CD4-positive, alpha-beta T cell treated with Interleukin-15 for 4 hours (primary cell): ENCODE measurements around the gene GDAP1L1.
"Not testable (repeated sequence)": the region's sequence is repeated elsewhere in the genome, so short reads cannot be mapped to it uniquely, and the experiment has no call there.

Source experiments
- DNase-seq: peaks from one replicate; pipeline ENCODE4 v3.0.0-alpha.2; 2020; ENCODE audit warnings: low spot score

Gene GDAP1L1

GRCh38 chr20:44254073-44254472 lies 7.0 kb downstream of the GDAP1L1 start:
- DNase-seq = no peak

- no peak for DNase-seq
These were observed 8.8 kb downstream of the GDAP1L1 start for GRCh38 chr20:44255942-44256341.

- no peak for DNase-seq
These were observed 9.9 kb downstream of the GDAP1L1 start for GRCh38 chr20:44256961-44257360.

DNA sequence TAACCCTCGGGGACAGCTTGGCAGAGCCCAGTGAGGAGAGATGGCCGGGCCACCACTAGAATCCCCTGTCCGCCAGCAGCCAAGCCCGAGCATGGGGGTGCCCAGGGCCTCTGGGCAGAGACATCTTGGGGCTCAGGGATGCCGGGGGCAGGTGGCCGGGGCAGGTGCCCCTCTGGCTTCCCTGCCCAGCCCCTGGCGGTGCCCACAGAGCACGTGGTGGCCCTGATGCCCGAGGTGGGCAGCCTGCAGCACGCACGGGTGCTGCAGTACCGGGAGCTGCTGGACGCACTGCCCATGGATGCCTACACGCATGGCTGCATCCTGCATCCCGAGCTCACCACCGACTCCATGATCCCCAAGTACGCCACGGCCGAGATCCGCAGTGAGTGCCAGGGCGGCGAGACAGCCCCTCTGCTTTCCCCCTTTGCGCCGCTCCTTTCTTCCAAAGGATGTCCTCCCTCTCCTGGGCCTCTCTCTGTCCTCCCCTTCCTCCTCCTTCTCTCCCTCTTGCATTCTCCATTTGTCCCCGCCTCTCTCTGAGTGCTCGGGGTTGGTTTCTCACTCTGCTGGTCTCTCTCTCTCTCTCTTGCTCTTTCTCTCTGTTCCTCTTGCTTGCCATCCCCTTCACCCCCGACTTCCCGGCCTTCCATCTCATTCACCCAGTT lies 11.2 kb downstream of the GDAP1L1 start:
- no peak for DNase-seq

DNA sequence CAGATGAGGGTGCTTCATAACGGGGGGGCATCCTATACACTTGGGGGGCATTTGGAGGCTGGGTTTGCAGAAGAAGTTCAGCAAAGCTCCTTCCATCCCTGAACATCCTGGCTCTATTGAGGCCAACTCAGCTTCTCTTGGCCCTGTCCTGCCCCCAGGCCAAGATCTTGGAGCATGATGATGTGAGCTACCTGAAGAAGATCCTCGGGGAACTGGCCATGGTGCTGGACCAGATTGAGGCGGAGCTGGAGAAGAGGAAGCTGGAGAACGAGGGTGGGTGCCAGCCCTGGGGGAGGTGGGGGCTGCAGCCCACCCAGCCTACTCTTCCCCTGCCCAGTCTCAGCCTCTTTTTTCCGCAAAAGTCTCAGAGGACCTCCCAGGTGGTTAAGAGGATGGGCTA lies 17.2 kb downstream of the GDAP1L1 start:
- DNase-seq = no peak

- no peak for DNase-seq
These were observed 21.7 kb downstream of the GDAP1L1 start for GRCh38 chr20:44268802-44269201.

DNA sequence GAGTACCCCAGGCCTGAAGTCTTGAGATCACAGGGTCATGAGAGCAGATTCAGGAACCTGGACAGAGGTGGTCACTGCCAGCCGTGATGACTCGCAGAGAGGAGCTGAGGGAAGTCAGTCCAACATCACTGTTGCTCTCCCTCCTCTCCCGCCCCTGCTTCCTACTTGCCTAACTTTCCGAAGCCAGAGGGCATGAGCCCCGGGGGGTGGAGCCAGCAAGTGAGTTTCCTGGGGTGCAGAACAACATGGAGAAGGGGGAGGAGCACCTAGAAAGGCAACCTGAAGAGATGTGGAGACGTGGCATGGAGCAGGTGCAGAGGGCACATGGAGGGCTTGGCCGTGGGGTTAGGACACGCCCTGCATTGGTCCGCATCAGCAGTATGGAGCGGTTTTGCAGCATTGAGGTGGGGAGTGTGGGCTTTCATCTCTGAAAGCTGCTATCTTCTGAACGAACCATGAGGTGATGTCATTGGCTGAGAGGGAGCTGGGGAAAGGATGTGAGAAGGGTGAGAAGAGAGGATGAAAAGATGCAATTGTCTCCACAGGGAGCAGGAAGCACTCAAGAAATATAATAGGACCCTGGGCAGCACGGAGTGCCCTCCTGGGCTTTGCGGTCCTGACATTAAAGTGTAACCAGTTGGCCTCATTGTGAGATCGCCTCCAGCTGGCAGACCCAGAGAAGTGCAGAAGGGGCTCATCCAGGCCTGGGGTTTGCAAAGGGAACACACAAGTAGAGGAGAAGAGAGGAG lies 25.0 kb downstream of the GDAP1L1 start:
- DNase-seq = peak; percentile 7

DNA sequence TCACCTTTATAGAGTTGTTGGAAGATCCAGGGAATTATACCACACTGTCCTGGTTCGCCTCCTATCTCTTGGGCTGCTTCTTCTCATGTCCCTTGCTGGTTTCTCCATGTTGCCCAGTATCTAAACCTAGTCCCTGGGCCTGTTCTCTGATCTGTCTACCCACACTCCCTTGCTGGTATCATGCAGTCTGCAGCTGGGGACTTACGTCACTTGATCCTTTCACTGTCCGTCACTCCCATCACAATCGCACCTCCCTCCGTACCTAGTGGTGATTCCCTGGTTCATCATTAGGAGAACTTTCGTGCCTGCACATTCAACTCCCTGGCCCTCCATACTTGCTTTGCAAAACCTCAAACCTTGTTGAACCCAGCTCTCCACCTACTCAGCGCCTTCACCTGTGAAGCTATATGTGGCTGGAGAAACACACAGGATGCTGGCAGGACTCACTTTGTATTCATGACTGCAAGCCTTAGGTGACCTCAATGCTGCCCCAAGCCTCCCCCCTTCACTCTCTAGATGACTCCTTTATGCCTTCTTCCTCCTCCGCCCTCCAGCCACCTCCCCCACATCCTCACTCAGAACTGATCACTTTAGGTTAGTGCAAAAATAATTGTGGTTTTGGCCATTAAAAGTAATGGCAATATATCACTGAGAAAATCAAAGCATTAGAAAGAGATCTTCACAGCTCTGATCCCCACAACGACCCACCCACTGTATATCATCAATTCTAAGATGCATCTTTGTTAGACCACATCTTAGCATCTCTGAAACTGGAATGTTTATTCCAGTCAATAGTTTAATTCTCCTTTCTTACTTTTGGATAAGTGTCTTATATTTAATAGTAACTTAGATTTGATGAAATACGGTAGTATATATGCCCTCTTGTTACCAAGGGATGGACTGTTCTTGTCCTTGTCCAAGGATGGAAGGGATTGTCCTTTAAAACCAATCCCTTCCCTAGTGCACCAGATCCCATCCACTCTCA lies 26.4 kb downstream of the GDAP1L1 start:
- no peak for DNase-seq

DNA sequence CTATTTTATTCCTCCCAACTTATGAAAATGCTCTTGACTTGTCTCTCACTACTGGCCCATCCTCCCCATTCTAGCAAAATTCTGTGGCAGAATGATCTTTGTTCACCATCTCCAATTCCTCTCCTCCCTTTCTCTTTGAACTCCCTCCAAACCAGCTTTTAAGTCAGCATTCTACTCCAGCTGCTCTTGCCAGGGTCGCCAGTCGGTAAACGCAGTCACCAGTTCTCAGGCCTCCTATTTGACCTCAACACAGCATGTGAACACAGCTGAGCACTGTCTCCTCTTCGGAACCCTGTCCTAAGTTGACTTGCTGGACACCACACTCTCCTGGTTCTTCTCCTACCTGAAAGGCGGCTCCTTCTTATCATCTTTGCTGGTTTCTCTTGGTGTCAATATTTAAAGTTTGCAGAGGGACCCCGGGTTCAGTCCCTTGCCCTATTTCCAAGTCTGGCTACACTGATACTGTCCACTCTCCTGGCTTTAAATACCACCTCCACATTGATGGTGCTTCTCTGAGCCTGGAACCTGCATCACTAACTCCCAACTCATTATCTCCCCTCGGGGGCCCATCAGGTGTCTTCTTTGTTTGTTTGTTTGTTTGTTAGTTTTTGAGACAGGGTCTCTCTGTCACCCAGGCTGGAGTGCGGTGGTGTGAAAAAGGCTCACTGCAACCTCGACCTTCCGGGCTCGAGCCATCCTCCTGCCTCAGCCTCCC lies 27.4 kb downstream of the GDAP1L1 start:
- DNase-seq = no peak

- DNase-seq = no peak
These were observed 32.1 kb downstream of the GDAP1L1 start for GRCh38 chr20:44279228-44279627.

DNA sequence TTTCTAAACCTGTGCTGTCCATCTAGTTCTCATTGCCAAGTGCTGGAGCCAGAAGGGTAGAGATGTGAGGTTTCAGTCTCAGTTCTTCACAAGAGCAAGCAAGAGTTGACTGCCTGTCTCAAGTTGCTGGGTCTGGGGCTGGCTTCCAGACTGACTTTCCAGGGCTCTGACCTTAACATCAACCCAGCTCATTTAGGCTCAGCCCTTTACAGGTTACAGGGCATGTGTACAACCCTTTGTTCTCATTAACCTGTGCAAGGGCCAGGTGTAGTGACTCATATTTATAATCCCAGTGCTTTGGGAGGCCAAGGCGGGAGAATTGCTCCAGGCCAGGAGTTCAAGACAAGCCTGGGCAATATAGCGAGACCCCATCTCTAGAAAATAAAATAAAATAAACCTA lies 33.3 kb downstream of the GDAP1L1 start:
- DNase-seq = no peak

DNA sequence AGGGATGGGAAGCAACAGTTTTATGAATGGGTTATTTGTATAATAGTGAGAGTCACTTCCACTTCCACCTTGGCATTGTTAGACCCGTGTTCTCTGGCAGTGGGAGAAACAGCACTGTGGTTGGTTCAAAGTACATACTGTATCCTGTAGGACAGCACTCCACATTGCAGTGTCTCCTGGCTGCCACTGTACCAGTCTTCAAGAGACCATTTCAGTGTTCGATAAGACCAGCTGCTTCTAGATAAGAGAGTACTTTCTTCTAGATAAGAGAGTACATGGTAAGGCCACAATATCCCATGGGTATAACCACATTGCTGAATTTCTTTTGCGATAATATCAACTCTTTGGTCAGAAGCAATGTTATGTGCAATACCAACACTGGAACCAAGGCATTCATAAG lies 35.1 kb downstream of the GDAP1L1 start:
- DNase-seq = no peak

- no peak for DNase-seq
These were observed 36.9 kb downstream of the GDAP1L1 start for GRCh38 chr20:44284032-44284431.

DNA sequence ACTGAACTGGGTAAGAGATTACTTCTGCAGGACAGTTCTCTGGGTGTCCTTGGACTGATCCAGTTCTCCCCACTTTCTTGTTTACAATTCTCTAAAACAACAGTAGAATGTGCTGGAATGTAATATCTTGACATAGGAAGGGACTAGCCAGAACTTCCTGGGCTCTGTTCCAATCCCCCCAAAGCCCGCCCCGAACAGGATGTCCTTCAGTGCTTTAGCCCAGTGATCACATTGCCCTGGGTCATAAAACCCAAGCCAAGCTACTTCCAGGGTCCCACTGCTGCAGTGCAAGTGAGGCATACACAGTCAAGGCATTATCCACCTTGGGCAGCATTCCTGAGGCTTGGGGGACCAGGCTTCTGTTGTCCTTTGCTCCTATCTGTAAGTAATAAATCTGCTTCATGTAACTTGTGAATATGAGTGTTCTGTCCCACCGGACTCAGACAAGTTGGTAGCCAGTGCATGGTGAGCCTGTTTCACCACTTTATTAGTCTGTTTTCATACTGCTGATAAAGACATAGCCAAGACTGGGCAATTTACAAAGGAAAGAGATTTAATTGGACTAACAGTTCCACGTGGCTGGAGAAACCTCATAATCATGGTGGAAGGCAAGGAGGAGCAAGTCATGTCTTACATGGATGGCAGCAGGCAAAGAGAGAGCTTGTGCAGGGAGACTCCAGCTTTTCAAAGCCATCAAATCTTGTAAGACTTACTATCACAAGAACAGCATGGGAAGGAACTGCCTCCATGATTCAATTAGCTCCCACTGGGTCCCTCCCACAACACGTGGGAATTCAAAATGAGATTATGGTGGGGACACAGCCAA lies 40.4 kb downstream of the GDAP1L1 start:
- DNase-seq = no peak

GRCh38 chr20:44288252-44288651 lies 41.1 kb downstream of the GDAP1L1 start:
- no peak for DNase-seq

- no peak for DNase-seq
These were observed 44.6 kb downstream of the GDAP1L1 start for GRCh38 chr20:44291754-44292153.

- no peak for DNase-seq
These were observed 48.9 kb downstream of the GDAP1L1 start for GRCh38 chr20:44296011-44296410.

GRCh38 chr20:44297721-44298120 lies 50.6 kb downstream of the GDAP1L1 start:
- DNase-seq = no peak

DNA sequence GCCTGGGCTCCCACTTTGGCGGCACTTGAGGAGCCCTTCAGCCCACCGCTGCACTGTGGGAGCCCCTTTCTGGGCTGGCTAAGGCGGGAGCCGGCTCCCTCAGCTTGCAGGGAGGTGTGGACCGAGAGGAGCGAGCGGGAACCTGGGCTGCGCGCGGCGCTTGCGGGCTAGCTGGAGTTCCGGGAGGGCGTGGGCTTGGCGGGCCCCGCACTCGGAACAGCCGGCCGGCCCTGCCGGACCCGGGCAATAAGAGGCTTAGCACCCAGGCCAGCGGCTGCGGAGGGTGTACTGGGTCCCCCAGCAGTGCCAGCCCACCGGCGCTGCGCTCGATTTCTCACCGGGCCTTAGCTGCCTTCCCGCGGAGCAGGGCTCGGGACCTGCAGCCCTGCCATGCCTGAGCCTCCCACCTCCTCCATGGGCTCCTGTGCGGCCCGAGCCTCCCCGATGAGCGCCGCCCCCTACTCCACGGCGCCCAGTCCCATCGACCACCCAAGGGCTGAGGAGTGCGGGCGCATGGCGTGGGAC lies 52.0 kb downstream of the GDAP1L1 start:
- DNase-seq = not testable (repeated sequence)

- no peak for DNase-seq
These were observed 54.2 kb downstream of the GDAP1L1 start for GRCh38 chr20:44301285-44301684.
